MCF 10A (cell line): ENCODE results near the gene ACSL6. TPM values are rescaled to one million over a fixed set of nuclear protein-coding genes. Genes with fewer than 3 reads are reported as not detected.

ENCODE experiments used
- BruUV-seq: library from RNA; stranded (reverse); fragments of 400-500 nt; replicated peaks from 2 replicates; lab custom pipeline; 2021; lab: Mats Ljungman, UMichigan
- CTCF ChIA-PET: fragments of 300-600 bp; sonication (Branson Sonifier 250); formaldehyde crosslinking; extraction: SDS; loops from one replicate; lab custom pipeline; 2021; ENCODE audit warnings: antibody characterized with exemption, inconsistent platforms; lab: Yijun Ruan, JAX
- POLR2A ChIA-PET: fragments of 300-600, 350-650 bp; sonication (Branson Sonifier 250); formaldehyde crosslinking; extraction: SDS; loops from one replicate; lab custom pipeline; 2020; ENCODE audit warnings: antibody characterized with exemption, inconsistent platforms; lab: Yijun Ruan, JAX
- DNase-seq: peaks from one replicate; pipeline ENCODE4 v3.0.0-alpha.2; 2018; ENCODE audit not compliant: unreplicated experiment
- H3K27ac Mint-ChIP-seq: one replicate; pipeline ENCODE4 v1.8.0; 2022; ENCODE audit warnings: mild to moderate bottlenecking, low read depth, mixed read lengths; ENCODE audit not compliant: unreplicated experiment
- H3K27me3 Mint-ChIP-seq: one replicate; pipeline ENCODE4 v1.8.0; 2022; ENCODE audit warnings: mixed read lengths; ENCODE audit not compliant: insufficient read depth, unreplicated experiment
- H3K36me3 Mint-ChIP-seq: one replicate; pipeline ENCODE4 v1.8.0; 2022; ENCODE audit warnings: mild to moderate bottlenecking, moderate library complexity, mixed read lengths; ENCODE audit not compliant: insufficient read depth, unreplicated experiment
- H3K4me1 Mint-ChIP-seq: one replicate; pipeline ENCODE4 v1.8.0; 2022; ENCODE audit warnings: mixed read lengths; ENCODE audit not compliant: insufficient read depth, unreplicated experiment
- H3K4me3 Mint-ChIP-seq: one replicate; pipeline ENCODE4 v1.8.0; 2022; ENCODE audit warnings: mild to moderate bottlenecking, moderate library complexity, mixed read lengths; ENCODE audit not compliant: unreplicated experiment
- H3K9me3 Mint-ChIP-seq: one replicate; pipeline ENCODE4 v1.8.0; 2022; ENCODE audit warnings: mixed read lengths; ENCODE audit not compliant: unreplicated experiment
- intact Hi-C: fragments of 100-400 bp; cut with micrococcal nuclease; formaldehyde crosslinking; loops from 2 replicates; pipeline ENCODE4 v1.14.1; 2022
- total RNA-seq: library from RNA; stranded (reverse); gene quantifications from 2 replicates; pipeline ENCODE4 v1.2.3, GENCODE V29; 2022
- TF ChIP-seq, protein P1 (sequence below): fragments of 200-600 bp; IDR thresholded peaks from one replicate; pipeline ENCODE4 v1.8.0; 2022; ENCODE audit warnings: antibody characterized with exemption, mild to moderate bottlenecking; ENCODE audit not compliant: unreplicated experiment

The ACSL6 gene
- total RNA-seq, 1 experiment from 2014 or later: not detected

DNA sequence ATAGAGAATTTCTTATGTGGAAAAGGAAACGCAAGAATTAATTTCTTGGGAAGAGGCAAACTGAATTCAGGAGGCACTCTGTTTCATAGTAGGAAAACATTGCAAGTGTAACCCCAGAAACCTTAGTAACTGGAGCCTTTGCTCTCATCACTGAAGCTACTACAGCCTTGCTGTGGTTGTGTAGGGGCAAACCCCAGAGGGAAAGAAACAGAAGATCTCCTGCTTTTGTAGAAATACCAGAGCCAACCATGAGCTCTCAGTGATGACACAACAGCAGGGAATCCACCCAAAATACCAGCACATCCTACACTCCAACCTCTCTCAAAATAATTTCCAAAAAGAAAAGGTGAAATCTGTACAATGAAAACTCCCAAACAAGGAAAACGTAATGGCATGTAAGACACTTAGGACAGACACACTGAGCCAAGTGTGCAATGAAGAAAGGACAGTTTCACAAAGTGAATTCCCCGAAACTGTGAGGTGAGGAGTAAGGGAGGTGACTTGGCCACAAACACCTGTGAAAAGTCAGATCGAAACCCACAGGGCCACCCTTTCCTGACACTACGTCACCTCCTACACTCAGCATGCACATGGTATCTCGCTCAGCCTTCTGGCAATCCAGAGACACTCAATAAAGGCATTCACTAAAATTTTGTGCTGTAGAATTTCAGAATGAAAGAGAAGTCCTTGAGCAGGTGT, 8.5 kb upstream of the ACSL6 start:
- Mint-ChIP-seq H3K36me3 (no peaks in the 10 kb centered on the region), H3K4me1 (no peaks in the 10 kb centered on the region), H3K4me3 (no peak overlapping the region), H3K27ac (no peak overlapping the region), H3K9me3 (no peaks in the 10 kb centered on the region), H3K27me3 (peaks cover 43% of the 10 kb centered on the region)
- ChIA-PET CTCF (interaction anchor here (1.1 kb wide), 1 partner anchor 10 kb away, joined by 6 read pairs; no protein-coding TSS in a partner anchor), POLR2A (no interaction called here)
- no TSS peak for BruUV-seq
- intact Hi-C loops: no loop called here
- TF ChIP-seq, protein P1, sequence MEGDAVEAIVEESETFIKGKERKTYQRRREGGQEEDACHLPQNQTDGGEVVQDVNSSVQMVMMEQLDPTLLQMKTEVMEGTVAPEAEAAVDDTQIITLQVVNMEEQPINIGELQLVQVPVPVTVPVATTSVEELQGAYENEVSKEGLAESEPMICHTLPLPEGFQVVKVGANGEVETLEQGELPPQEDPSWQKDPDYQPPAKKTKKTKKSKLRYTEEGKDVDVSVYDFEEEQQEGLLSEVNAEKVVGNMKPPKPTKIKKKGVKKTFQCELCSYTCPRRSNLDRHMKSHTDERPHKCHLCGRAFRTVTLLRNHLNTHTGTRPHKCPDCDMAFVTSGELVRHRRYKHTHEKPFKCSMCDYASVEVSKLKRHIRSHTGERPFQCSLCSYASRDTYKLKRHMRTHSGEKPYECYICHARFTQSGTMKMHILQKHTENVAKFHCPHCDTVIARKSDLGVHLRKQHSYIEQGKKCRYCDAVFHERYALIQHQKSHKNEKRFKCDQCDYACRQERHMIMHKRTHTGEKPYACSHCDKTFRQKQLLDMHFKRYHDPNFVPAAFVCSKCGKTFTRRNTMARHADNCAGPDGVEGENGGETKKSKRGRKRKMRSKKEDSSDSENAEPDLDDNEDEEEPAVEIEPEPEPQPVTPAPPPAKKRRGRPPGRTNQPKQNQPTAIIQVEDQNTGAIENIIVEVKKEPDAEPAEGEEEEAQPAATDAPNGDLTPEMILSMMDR: no peak
- DNase-seq: no peak

- intact Hi-C loops: no loop called here
Observed at GRCh38 chr5:132019337-132019736, 7.9 kb upstream of the ACSL6 start.

DNA sequence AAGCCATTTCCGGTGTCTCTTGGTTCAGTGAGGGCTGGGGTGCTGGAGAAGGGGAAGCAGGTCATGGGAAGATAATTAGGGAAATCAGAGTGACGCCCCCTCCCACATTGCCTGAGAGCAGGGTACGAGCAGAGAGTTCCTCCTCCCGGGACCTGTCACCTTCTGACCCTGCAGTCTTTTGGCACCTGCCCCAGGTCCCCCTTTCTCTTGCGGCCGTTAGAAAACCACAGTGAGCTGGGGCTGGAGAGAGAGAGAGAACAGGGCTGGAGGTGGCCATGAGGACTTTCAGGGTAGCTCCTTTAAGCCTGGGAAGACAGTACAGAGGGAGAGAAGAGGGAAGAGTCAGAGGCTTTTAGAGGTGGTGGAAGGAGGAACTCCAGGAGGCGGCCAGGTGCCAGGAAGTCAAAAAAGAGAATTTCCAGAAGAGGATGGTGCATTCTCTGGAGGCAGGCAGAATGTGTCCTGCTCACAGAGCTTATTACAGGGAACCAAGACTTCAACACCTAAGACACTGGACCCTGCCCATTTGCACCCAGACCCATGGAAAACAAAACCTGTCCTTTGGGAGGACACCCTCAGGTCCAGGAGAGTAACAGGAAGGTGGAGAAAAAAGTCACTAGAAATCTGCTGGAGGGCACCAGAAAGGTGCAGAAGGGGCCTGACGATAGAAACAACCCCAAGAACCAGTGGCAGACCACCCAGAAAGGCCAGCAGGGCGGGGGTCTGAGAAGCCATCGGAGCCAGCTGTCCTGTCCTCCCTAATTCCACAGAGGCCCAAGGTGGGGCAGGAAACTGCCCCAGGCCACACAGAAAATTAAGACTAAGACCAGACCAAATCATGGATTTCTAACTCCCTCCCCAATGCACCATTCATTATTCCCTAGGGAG, 6.5 kb upstream of the ACSL6 start:
- POLR2A ChIA-PET: interaction anchor here (0.6 to 0.7 kb wide), 2 partner anchors 13 to 431 kb away, joined by 3 read pairs; no protein-coding TSS in a partner anchor
- H3K27ac Mint-ChIP-seq: no peak overlapping the region
- intact Hi-C loops: no loop called here
- H3K36me3 Mint-ChIP-seq: no peaks in the 10 kb centered on the region
- H3K27me3 Mint-ChIP-seq: peaks cover 45% of the 10 kb centered on the region
- no peaks in the 10 kb centered on the region for H3K9me3 Mint-ChIP-seq
- H3K4me1 Mint-ChIP-seq: no peaks in the 10 kb centered on the region
- TF ChIP-seq, protein P1: no peak
- CTCF ChIA-PET: interaction anchor here (2.1 kb wide), 1 partner anchor 10 kb away, joined by 10 read pairs; no protein-coding TSS in a partner anchor
- no peak for DNase-seq
- no peak overlapping the region for H3K4me3 Mint-ChIP-seq
- no TSS peak for BruUV-seq

More at GRCh38 chr5:132019337-132019736, 7.9 kb upstream of the ACSL6 start:
- TF ChIP-seq, protein P1: no peak
- no peak overlapping the region for H3K4me3 Mint-ChIP-seq
- peaks cover 45% of the 10 kb centered on the region for H3K27me3 Mint-ChIP-seq
- no peaks in the 10 kb centered on the region for H3K36me3 Mint-ChIP-seq
- H3K27ac Mint-ChIP-seq: no peak overlapping the region
- ChIA-PET CTCF (interaction anchor here (1.1 kb wide), 1 partner anchor 9 kb away, joined by 6 read pairs; no protein-coding TSS in a partner anchor), POLR2A (no interaction called here)
- no TSS peak for BruUV-seq
- H3K4me1 Mint-ChIP-seq: no peaks in the 10 kb centered on the region
- no peaks in the 10 kb centered on the region for H3K9me3 Mint-ChIP-seq
- DNase-seq: no peak

DNA sequence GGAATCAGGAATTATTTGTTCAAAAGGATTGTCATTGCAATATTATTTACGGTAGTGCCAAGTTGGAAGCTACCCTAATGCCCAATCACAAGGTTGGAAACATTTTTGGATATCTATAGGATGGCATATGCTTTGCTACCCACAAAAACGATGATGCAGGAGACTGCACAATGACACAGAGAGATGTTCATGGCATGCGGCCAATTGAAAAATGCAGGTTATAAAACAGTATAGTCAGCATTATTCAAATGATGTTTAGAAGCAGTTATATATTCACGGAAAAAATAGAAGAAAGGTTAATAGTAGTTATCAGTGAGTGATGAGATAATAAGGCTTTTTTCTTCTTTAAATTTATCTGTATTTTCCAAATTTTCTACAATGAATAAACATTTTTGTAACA, 5.9 kb upstream of the ACSL6 start:
- CTCF ChIA-PET: interaction anchor here (2.1 to 2.7 kb wide), 2 partner anchors 10 to 11 kb away, joined by 6 to 10 read pairs; no protein-coding TSS in a partner anchor
- H3K27ac Mint-ChIP-seq: no peak overlapping the region
- TF ChIP-seq, protein P1: no peak
- BruUV-seq: no TSS peak
- no peaks in the 10 kb centered on the region for H3K36me3 Mint-ChIP-seq
- peaks cover 45% of the 10 kb centered on the region for H3K27me3 Mint-ChIP-seq
- no peaks in the 10 kb centered on the region for H3K9me3 Mint-ChIP-seq
- no peaks in the 10 kb centered on the region for H3K4me1 Mint-ChIP-seq
- POLR2A ChIA-PET: interaction anchor here (0.6 to 0.7 kb wide), 3 partner anchors 14 to 432 kb away, joined by 3 to 4 read pairs (median 3); no protein-coding TSS in a partner anchor
- intact Hi-C loops: no loop called here
- H3K4me3 Mint-ChIP-seq: no peak overlapping the region
- no peak for DNase-seq
